Effector memory CD8-positive, alpha-beta T cell (primary cell): ENCODE measurements around the gene CST9.

Experiments used
- ATAC-seq: fragments of 150-1000 bp; cut with Tn5 transposase; replicated peaks from 2 replicates; pipeline ENCODE4 v1.10.0; 2021; ENCODE audit warnings: mild to moderate bottlenecking, moderate library complexity
- DNase-seq, 3 experiments: peaks; one replicate each; pipeline ENCODE4 v3.0.0; 2021
- H3K27ac Mint-ChIP-seq, 2 donors: one replicate each; pipeline ENCODE4 v1.8.0; 2022; ENCODE audit warnings: mild to moderate bottlenecking in 2 of 2, mixed read lengths in 2 of 2, moderate library complexity in 2 of 2
- H3K27me3 Mint-ChIP-seq, 2 donors: one replicate each; pipeline ENCODE4 v1.8.0; 2022; ENCODE audit warnings: mixed read lengths in 2 of 2
- H3K36me3 Mint-ChIP-seq: one replicate; pipeline ENCODE4 v1.8.0; 2022; ENCODE audit warnings: mild to moderate bottlenecking, moderate library complexity, mixed read lengths; ENCODE audit not compliant: insufficient read depth
- H3K4me1 Mint-ChIP-seq, 2 donors: one replicate each; pipeline ENCODE4 v1.8.0; 2022; ENCODE audit warnings: low read depth in 2 of 2, mixed read lengths in 2 of 2
- H3K4me3 Mint-ChIP-seq, 2 donors: one replicate each; pipeline ENCODE4 v1.8.0; 2022; ENCODE audit warnings: mild to moderate bottlenecking in 2 of 2, mixed read lengths in 2 of 2, moderate library complexity in 2 of 2
- H3K9me3 Mint-ChIP-seq, 2 donors: one replicate each; pipeline ENCODE4 v1.8.0; 2022; ENCODE audit warnings: mixed read lengths in 2 of 2

CST9 gene

DNA sequence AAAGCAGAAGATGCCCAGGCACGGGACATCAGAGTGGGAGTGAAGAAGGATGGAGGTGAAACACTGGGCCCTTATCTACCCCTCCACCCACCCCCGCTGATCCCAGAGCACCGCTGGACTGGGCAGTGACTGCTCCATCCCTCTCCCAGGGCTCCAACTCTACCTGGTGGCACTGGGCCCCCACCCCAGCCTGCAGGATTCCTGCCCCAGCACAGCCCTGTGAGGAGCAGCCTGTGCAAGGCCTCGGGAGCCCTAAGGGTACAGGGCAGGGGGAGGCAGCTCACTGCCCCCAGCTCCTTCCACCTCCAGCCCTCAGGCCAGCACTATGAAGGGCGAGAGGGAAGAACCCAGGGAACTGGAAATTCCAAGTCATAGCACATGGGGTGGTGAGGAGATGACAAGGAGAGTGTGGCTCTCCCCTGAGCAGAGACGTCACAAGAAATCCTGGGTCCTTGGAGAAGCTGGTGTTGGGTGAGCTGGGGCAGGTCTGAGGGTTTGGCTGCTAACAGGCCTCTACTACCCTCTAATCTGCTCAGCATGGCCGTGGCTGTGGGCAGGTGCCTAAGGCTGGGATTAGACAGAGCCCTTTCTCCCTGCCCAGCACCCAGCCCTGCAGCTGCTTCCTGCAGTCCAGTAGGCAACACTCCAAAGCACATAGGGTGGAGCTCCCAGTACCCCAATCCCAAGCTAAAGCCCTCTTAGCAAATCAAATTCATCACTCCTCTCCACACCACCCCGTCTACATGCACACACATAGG lies 28.5 kb upstream of the CST9 start:
- Mint-ChIP-seq H3K4me3 (no peak overlapping the region), H3K27ac (no peak overlapping the region), H3K36me3 (no peaks in the 10 kb centered on the region), H3K4me1 (peaks cover 7 to 9% of the 10 kb centered on the region in 2 donors), H3K9me3 (no peaks in the 10 kb centered on the region), H3K27me3 (peaks cover 14 to 40% of the 10 kb centered on the region in 2 donors)
- DNase-seq (no peak), ATAC-seq (no peak)

DNA sequence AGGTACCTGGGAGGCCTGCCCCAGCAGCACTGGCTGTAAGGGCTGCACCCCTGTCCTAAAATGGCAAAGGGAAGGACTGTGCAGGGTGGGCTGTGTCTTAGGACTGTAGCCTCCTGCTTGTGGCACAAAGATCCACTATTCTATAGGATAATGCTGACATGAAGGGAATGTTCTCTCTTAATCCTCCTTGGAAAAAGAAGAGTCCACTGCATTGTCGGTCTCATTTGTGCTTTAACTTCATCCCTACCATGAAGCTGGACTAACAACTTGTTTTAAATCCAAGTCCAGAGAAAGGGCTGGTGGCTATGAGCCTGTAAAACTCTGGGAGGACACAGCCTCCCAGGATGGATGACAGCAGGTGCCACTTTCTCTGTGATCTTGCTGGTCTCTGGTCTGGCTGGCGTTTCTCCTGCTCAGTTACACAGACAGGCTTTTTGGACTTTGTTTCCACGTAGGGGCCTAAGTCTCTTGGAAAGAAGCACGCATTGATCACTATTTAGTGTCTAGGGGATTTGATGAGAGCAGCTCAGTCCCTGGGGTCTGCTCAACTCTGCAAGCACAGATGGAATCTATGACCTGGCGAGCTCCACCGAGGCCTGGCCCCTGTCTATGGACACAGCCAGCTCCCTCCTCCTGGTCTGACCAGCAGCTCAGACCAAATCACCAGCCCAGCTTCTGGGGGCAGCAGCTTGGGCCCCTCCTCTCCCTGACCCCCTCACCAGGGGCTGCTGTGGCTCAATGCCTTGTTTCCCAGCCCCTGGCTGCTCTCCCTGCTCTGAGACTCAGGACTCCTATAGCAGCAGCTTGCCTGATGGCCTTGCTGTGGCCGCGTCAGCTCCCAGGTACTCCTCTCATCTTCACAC lies 27.2 kb upstream of the CST9 start:
- no peaks in the 10 kb centered on the region for H3K36me3 Mint-ChIP-seq
- ATAC-seq (no peak), DNase-seq (no peak)
- H3K4me3 Mint-ChIP-seq = no peak overlapping the region
- peaks cover 17 to 42% of the 10 kb centered on the region in 2 donors for H3K27me3 Mint-ChIP-seq
- no peak overlapping the region for H3K27ac Mint-ChIP-seq
- peaks cover 7 to 9% of the 10 kb centered on the region in 2 donors for H3K4me1 Mint-ChIP-seq
- H3K9me3 Mint-ChIP-seq = no peaks in the 10 kb centered on the region

DNA sequence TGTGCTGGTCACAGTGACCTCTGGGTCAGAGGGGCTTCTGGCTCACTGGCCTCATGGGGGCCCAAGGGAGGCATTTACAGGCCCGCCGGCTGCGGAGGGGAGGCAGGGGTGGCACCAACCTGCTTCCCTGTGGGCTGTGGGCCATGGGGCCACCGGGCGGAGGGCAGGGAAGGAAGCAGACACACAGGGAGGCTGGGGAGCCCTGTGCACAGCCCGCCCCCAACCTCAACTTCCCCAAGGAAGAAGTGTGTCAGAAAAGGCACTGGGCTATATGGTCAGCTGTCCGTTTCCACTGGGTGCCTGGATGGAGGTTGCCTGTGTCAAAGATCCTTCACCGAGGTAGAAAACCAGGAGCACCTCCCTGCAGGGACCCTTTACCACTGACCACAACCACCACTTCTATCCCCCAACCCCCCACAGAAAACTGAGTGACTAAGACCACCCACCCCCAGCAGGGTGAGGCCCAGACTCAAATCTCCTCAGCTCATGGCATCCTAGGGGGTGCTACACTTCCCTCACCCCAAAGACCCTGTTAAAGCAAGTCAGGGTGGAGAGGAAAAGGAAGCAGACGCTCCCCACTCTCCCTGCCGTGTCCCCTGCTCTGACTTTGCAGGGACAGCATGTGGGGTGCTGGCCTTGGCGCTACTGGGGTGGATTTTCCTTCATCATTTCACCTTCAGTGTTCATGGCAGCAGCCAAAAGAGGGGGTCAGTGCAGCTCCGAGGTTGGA lies 26.4 kb upstream of the CST9 start:
- Mint-ChIP-seq H3K36me3 (no peaks in the 10 kb centered on the region), H3K9me3 (no peaks in the 10 kb centered on the region), H3K4me1 (peaks cover 7 to 9% of the 10 kb centered on the region in 2 donors), H3K4me3 (no peak overlapping the region), H3K27ac (no peak overlapping the region), H3K27me3 (peaks cover 17 to 41% of the 10 kb centered on the region in 2 donors)
- ATAC-seq (no peak), DNase-seq (no peak)

DNA sequence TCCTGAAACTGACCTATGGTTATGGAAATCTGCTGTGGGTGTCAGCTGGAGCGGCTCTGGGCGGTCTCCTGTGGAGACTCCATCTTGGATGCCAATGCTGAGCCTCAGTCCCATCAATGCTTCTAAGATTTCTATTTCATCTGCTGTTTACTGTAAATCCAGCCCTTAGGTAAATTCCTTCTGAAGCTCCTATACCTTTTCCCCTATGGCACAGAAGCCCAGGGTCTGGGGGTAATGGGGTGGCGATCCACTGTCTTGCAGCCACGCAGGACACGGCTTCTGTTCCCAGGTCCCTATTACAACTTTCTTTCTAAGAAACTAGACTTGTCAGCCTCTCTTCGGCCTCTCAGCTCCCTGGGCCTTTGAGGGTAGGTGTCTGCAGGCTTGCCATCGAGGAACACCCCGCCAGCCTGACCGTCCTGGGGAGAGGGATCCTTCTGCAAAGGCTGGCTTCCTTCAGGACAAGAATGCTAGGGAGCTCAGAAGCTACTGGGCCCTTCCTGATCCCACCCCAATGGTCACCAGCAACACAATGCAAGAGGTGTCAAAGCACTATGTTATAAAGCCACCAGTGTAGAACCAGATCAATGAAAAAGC lies 25.6 kb upstream of the CST9 start:
- H3K27ac Mint-ChIP-seq = no peak overlapping the region
- no peaks in the 10 kb centered on the region for H3K36me3 Mint-ChIP-seq
- H3K27me3 Mint-ChIP-seq = peaks cover 11 to 33% of the 10 kb centered on the region in 2 donors
- DNase-seq (no peak), ATAC-seq (no peak)
- no peaks in the 10 kb centered on the region for H3K9me3 Mint-ChIP-seq
- peaks cover 1 to 3% of the 10 kb centered on the region in 2 donors for H3K4me1 Mint-ChIP-seq
- H3K4me3 Mint-ChIP-seq = no peak overlapping the region

DNA sequence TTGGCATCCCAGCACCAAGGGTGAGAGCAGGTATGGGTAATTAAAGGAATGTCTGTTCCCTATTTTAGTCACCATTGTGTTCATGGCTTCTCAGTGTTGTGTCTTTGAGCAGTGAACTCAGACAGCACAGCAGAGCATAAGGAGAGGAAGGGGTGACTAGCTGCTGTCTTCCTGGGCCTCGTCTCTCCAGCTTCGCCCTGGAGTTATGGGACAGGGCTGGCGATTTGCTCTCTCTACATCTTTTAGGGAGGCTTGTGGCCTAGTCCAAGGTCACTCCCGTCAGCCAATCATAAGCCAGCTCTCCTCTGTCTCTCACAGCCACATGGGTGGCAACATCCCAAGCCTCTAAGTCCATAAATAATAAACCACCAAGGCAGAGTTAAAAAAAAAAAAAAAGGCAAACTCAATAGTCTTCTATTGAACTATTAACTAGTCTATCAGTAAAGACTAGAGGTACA lies 24.7 kb upstream of the CST9 start:
- ATAC-seq = no peak
- Mint-ChIP-seq H3K27ac (no peak overlapping the region), H3K36me3 (no peaks in the 10 kb centered on the region), H3K9me3 (no peaks in the 10 kb centered on the region), H3K27me3 (peaks cover 11 to 25% of the 10 kb centered on the region in 2 donors), H3K4me1 (no peaks in the 10 kb centered on the region), H3K4me3 (no peak overlapping the region)
- DNase-seq = no peak

DNA sequence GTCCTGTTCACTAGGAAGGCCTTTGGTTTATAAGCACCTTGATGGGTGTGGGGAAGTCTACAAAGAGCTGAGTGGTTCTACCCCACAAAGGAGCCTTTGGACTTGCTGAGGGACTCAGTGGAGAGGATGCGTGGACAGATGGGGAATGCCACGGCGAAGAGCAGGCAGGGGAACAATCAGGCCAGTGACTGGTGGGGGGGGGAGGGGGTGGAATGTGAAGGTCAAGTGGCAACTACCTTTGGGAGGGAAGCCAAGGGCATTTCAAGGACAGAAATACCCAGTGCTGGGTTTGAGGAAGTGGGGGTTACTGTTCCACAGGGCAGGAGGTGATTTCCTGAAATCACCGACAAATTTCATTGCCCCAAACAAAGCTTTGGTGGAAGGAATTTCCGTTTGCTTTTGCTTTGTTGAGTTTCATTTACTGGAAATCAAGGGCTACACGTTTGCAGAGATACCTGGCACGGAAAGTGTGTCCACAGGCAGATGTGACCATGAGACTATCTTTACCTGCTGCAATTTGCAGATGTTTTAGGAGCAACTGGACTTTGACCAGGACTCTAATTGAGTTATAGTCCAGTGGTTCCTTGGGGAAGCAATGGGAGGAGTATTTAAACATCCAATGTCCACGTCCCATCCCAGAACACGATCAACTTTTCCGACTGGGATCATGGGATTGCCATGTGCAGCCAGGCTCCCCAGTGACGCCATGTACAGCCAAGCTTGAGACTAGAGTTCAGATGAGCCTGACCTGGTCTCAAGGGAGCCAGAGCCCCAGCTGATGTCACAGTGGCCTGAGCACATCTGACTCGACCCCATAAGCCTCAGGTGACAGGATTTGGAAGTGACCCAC lies 24.1 kb upstream of the CST9 start:
- Mint-ChIP-seq H3K4me1 (no peaks in the 10 kb centered on the region), H3K9me3 (no peaks in the 10 kb centered on the region), H3K36me3 (no peaks in the 10 kb centered on the region)

DNA sequence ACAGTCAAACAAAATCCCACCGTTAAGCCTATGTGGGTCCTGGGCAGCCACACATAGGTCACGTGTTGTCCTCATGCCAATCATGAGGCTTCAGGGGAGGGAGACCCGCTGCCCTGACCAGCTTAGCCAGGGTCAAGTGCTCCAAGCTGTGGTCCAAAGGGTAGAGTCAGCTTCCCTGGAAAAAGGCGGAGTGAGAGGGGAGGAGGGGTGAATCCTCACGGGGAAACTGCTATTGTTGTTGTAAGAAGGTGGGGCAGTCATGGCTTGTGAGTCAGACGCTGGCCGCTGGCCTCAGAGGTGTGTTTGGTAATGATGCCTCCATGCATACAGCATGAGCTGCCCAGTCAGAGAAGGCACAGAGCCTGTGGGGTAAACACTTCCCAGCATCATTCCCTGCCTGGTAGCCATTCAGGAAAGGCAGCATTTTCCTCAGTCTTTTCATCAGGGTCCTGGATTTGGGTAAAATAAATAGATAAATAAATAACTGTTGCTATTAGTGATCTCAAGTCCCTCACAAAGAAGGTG lies 23.4 kb upstream of the CST9 start:
- DNase-seq = no peak
- Mint-ChIP-seq H3K4me1 (no peaks in the 10 kb centered on the region), H3K9me3 (no peaks in the 10 kb centered on the region), H3K27ac (no peak overlapping the region), H3K27me3 (peaks cover 16 to 25% of the 10 kb centered on the region in 2 donors), H3K36me3 (no peaks in the 10 kb centered on the region), H3K4me3 (no peak overlapping the region)
- no peak for ATAC-seq

More for the DNA sequence above, 24.1 kb upstream of the CST9 start:
- Mint-ChIP-seq H3K4me3 (no peak overlapping the region), H3K27me3 (peaks cover 11 to 25% of the 10 kb centered on the region in 2 donors), H3K27ac (no peak overlapping the region)
- DNase-seq (no peak), ATAC-seq (no peak)

DNA sequence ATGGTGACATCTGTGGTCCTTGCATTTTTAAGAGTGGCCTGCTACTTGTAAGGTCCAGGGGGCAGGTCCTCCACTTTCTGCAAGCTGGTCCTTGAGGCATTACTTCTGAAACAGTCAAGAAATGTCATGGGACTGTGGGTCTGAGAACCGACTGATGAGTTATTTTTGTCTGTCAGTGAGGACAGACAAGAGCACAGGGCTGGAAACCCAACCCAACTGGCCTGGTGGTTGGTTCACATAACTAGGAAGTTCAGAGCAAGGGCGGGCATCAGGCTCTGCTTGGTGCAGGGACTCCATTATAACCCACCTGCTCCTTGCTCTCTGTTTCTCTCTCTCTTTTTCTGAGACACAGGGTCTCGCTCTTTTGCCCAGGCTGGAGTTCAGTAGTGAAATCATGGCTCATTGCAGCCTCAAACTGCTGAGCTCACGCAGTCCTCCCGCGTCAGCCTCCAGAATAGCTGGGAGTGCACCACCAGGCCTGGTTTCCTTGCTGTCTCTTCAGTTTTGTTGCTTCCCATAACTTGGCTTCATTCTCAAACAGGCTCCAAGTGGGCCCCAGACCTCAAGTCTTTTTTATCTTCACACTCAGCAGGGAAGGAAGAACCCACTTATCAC lies 22.8 kb upstream of the CST9 start:
- Mint-ChIP-seq H3K9me3 (no peaks in the 10 kb centered on the region), H3K36me3 (no peaks in the 10 kb centered on the region), H3K4me3 (no peak overlapping the region), H3K4me1 (no peaks in the 10 kb centered on the region), H3K27ac (no peak overlapping the region), H3K27me3 (peaks cover 17 to 21% of the 10 kb centered on the region in 2 donors)
- DNase-seq (no peak), ATAC-seq (no peak)

DNA sequence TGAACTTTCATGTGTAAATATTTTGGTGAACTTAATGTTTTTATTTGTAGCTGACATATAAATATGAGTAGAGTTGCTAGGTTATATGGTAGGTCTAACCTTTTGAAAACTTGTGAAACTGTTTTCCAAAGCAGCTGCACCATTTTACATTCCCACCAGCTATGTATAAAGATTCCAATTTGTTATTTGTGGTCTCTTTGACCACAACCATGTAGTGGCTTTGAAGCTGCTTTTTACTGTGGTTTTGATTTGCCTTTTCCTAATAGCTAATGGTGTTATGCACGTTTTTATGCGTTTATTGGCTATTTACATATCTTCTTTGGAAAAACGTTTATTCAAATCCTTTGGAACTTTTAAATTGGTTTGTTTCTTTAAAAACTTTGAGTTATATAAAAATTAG lies 21.8 kb upstream of the CST9 start:
- Mint-ChIP-seq H3K4me1 (peaks cover 2 to 4% of the 10 kb centered on the region in 2 donors), H3K27me3 (peaks cover 16 to 17% of the 10 kb centered on the region in 2 donors), H3K36me3 (no peaks in the 10 kb centered on the region), H3K9me3 (no peaks in the 10 kb centered on the region), H3K27ac (no peak overlapping the region), H3K4me3 (no peak overlapping the region)
- DNase-seq (no peak), ATAC-seq (no peak)

DNA sequence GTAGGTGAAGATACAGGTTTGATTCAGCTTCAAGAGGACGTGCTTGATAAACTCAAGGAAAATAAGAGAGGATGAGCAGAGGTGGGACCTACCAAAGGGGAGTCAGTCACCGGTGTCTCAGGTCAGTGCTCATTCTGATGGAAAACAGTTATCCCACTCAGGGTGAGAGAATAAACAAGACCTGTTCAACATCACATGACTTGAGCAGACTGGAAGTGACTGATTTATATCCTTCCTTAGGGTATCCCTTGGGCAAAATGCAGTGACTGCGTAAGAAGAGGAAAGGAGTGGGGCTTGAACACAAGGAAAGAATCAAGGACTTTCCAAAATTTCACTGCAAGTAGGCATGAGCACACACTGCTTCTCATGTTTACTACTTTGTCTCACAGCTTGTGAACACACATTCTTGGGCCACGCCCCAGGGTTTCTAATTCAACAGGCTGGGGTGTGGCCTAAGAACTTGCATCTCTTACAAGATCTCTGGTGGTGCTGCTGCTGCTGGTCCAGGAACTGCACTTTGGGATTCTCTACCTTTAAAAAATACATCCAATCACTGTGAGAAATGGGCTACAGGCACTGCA lies 20.4 kb upstream of the CST9 start:
- Mint-ChIP-seq H3K36me3 (no peaks in the 10 kb centered on the region), H3K9me3 (no peaks in the 10 kb centered on the region), H3K27ac (no peak overlapping the region), H3K27me3 (peaks cover 21 to 24% of the 10 kb centered on the region in 2 donors), H3K4me1 (peaks cover 2 to 4% of the 10 kb centered on the region in 2 donors), H3K4me3 (no peak overlapping the region)
- no peak for ATAC-seq
- no peak for DNase-seq

DNA sequence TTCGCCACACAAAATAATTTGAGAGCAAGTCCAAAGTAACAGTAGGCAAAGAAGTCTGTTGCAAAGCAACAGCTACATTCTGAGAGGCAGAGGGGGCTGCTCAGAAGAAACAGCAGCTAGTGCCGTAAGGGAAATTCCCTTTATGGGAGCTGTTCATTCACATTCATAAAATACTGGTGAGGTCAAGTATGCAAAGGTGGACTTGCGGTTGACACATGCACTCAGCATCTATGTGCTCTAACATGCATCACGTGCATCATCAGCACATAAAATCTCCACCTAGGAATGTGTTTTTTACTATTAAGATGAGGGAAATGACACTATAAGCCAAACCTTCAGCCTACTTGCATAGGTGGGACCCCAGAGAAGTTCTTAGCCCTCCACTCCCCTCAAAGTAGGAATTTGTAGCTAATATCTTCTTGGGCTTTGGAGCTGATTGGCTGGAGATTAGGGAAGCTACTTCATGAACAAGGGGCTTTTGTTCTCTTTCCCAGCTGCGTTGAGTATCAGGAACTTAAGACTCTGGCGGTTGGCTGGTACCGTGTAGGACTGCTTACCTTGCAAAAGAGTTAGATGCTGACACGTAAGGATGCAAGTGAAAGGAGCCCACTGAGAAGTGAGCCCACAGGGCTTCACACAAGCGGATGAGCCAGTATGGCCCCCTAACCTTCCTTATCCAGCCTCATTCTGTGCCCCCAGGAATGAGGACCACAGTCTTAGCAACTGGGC lies 19.7 kb upstream of the CST9 start:
- Mint-ChIP-seq H3K27me3 (peaks cover 27 to 29% of the 10 kb centered on the region in 2 donors), H3K4me3 (no peak overlapping the region), H3K4me1 (peaks cover 2 to 4% of the 10 kb centered on the region in 2 donors), H3K9me3 (no peaks in the 10 kb centered on the region), H3K27ac (no peak overlapping the region), H3K36me3 (no peaks in the 10 kb centered on the region)
- DNase-seq (no peak), ATAC-seq (no peak)
